ENCODE results near the gene SLC18B1.

- TF ChIP-seq CTCF (IDR thresholded peaks at IDR 0.05) (no peak), RCOR1 (IDR thresholded peaks at IDR 0.05; ENCODE audit: low read length) (no peak), TCF12 (IDR thresholded peaks at IDR 0.05) (no peak), ELF1 (IDR thresholded peaks at IDR 0.05) (no peak), TAF1 (IDR thresholded peaks at IDR 0.05; ENCODE audit: borderline replicate concordance, low read depth, low read length) (no peak), USF2 (IDR thresholded peaks at IDR 0.05; ENCODE audit: borderline replicate concordance, low read depth, low read length) (no peak), POLR2AphosphoS5 (IDR thresholded peaks at IDR 0.05; ENCODE audit: low read depth, low read length) (no peak), EZH2phosphoT487 (IDR thresholded peaks at IDR 0.05; ENCODE audit: borderline replicate concordance, low read depth) (no peak), REST (IDR thresholded peaks at IDR 0.05; ENCODE audit: low read depth, low read length) (no peak), NRF1 (IDR thresholded peaks at IDR 0.05; ENCODE audit: low read depth, low read length) (no peak), GATA2 (CRISPR knock-in tag; IDR thresholded peaks at IDR 0.05) (no peak), EP300 (IDR thresholded peaks at IDR 0.05; ENCODE audit: borderline replicate concordance in 1 of 2, low read depth in 1 of 2, low read length in 1 of 2) (no peak), SIN3A (IDR thresholded peaks at IDR 0.05; ENCODE audit: borderline replicate concordance, low read depth, low read length) (no peak), USF1 (IDR thresholded peaks at IDR 0.05; ENCODE audit: borderline replicate concordance, low read depth) (no peak)
These were observed 47.1 kb downstream of the SLC18B1 start for GRCh38 chr6:132751306-132751705.

Data from SK-N-SH (cell line).